Measurements from ENCODE around the gene VWA2. TPM values are rescaled to one million over a fixed set of nuclear protein-coding genes. Genes with fewer than 3 reads are reported as not detected.

Gene VWA2
- total RNA-seq, 4 donors from 2014 or later = under 0.01 to 0.52 (median 0.17) TPM

GRCh38 chr10:114272696-114273095 lies 33.6 kb downstream of the VWA2 start:
- no peak overlapping the region for H3K27ac ChIP-seq (replicated peaks in 1 of 4)
- TF ChIP-seq CTCF (IDR thresholded peaks at IDR 0.05) (no peak), POLR2A (IDR thresholded peaks at IDR 0.05; ENCODE audit: low read depth) (no peak), EP300 (IDR thresholded peaks at IDR 0.05) (no peak), POLR2AphosphoS5 (IDR thresholded peaks at IDR 0.05) (no peak)
- intact Hi-C loops (cut with DNase I) = no loop called here
- no peak for DNase-seq (ENCODE audit: extremely low spot score)
- H3K36me3 ChIP-seq = no peaks in the 10 kb centered on the region
- H3K27me3 ChIP-seq = no peaks in the 10 kb centered on the region
- 93% methylated on average over 6 of the region's 6 CpGs for WGBS
- peaks cover 3 to 12% (median 7%) of the 10 kb centered on the region in 4 donors for H3K4me1 ChIP-seq
- H3K9me3 ChIP-seq = no peaks in the 10 kb centered on the region
- no peak overlapping the region for H3K4me3 ChIP-seq

DNA sequence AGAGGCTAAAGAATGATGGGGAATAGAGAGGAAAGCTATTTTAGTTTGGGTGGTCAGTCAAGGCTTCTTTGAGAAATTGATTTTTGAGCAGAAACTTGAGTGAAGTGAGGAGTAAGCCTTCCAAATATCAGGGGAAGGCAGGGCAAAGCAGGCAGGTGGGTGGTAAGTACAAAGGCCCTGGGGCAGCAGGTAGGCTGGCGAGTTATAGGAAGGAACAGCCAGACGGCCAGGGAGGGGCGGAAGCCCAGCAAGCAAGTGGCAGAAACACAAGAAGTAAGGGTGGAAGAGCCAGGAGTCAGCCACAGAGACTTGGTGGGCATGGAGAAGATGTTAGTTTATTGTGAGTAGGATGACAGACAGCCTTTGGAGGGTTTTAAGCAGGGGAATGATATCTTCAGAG lies 34.9 kb downstream of the VWA2 start:
- no peak overlapping the region for H3K27ac ChIP-seq (replicated peaks in 1 of 4)
- no peak overlapping the region for H3K4me3 ChIP-seq
- no peak for DNase-seq (ENCODE audit: extremely low spot score)
- intact Hi-C loops (cut with DNase I) = no loop called here
- no peaks in the 10 kb centered on the region for H3K36me3 ChIP-seq
- no peaks in the 10 kb centered on the region for H3K9me3 ChIP-seq
- H3K27me3 ChIP-seq = no peaks in the 10 kb centered on the region
- H3K4me1 ChIP-seq = peaks cover 3 to 12% (median 7%) of the 10 kb centered on the region in 4 donors
- WGBS = 95% methylated on average over 3 of the region's 3 CpGs
- TF ChIP-seq POLR2AphosphoS5 (IDR thresholded peaks at IDR 0.05) (no peak), POLR2A (IDR thresholded peaks at IDR 0.05; ENCODE audit: low read depth) (no peak), EP300 (IDR thresholded peaks at IDR 0.05) (no peak), CTCF (IDR thresholded peaks at IDR 0.05) (no peak)

DNA sequence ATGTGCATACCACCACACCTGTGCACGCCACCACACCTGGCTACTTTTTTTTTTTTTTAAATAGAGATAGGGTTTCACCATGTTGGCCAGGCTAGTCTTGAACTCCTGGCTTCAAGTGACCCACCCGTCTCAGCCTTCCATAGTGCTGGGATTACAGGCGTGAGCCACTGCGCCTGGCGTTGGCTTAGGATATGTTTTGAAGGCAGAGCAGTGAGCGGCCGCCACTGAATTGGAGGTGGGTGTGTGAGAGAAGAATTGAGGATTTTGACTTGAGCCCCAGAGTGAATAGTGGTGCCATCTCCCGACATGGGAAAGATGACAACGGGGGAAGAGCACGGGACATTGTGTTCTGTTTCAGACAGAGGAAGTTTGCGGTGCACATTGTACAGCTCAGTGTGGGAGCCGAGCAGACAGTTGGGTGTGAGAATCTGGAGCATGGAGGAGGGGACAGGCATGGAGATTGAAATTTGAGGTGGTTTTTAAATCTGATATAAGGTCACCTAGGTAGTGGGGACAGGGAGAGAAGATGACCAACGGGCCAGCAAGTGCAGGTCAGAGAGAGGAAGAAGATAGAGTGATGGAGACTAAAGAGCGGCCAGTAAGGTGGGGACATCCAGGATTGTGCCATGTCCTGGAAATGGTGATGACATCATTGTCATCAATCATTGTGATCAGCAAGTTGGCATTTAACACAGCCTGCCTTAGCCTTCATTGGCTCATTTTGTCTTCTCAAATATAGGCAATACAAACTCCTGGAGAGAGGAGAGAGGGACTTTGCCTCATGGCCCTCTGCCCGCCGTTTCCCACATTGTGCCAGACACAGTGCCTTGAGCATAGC lies 35.8 kb downstream of the VWA2 start:
- intact Hi-C loops (cut with DNase I) = no loop called here
- no peaks in the 10 kb centered on the region for H3K9me3 ChIP-seq
- WGBS = 92% methylated on average over 16 of the region's 16 CpGs
- no peaks in the 10 kb centered on the region for H3K36me3 ChIP-seq
- no peak for DNase-seq (ENCODE audit: extremely low spot score)
- H3K4me1 ChIP-seq = peaks cover 3 to 12% (median 7%) of the 10 kb centered on the region in 4 donors
- no peak overlapping the region for H3K27ac ChIP-seq (replicated peaks in 1 of 4)
- no peak for TF ChIP-seq EP300 (IDR thresholded peaks at IDR 0.05)
- no peaks in the 10 kb centered on the region for H3K27me3 ChIP-seq
- H3K4me3 ChIP-seq = no peak overlapping the region

DNA sequence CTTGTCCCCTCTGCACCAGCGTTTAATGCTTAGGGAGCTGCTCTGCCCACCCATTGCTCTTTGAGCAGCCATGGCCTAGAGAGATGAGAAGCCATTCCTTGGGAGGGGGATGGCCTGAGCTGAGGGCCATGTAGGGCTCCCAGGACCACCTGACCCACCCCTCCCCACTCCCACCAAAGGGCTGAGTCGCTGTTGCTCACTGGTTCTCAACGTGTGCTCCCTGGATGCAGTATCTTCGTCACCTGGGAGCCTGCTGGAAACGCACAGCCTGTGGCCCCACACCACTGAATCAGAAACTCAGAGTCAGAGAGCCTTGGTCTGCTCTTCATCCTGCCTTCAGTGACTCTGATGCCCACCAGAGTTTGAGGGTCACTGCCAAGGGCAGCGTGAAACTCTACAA lies 37.0 kb downstream of the VWA2 start:
- H3K27me3 ChIP-seq = peaks cover 0 to 2% (median 0%) of the 10 kb centered on the region in 4 donors
- intact Hi-C loops (cut with DNase I) = no loop called here
- TF ChIP-seq CTCF (IDR thresholded peaks at IDR 0.05) (no peak), EP300 (IDR thresholded peaks at IDR 0.05) (no peak), POLR2A (IDR thresholded peaks at IDR 0.05; ENCODE audit: low read depth) (no peak), POLR2AphosphoS5 (IDR thresholded peaks at IDR 0.05) (no peak)
- H3K9me3 ChIP-seq = no peaks in the 10 kb centered on the region
- WGBS = 90% methylated on average over 5 of the region's 6 CpGs
- no peak for DNase-seq (ENCODE audit: extremely low spot score)
- no peak overlapping the region for H3K4me3 ChIP-seq
- H3K27ac ChIP-seq (replicated peaks in 1 of 4) = no peak overlapping the region
- no peaks in the 10 kb centered on the region for H3K36me3 ChIP-seq
- H3K4me1 ChIP-seq = peaks cover 3 to 12% (median 7%) of the 10 kb centered on the region in 4 donors

- H3K9me3 ChIP-seq = no peaks in the 10 kb centered on the region
- no peaks in the 10 kb centered on the region for H3K36me3 ChIP-seq
- peaks cover 3 to 6% (median 4%) of the 10 kb centered on the region in 4 donors for H3K4me1 ChIP-seq
- H3K4me3 ChIP-seq = no peak overlapping the region
- no peak for DNase-seq (ENCODE audit: extremely low spot score)
- H3K27me3 ChIP-seq = peaks cover 0 to 4% (median 0%) of the 10 kb centered on the region in 4 donors
- intact Hi-C loops (cut with DNase I) = no loop called here
- WGBS = 82% methylated on average over 6 of the region's 6 CpGs
- TF ChIP-seq CTCF (IDR thresholded peaks at IDR 0.05) = no peak
- TF ChIP-seq POLR2AphosphoS5 (IDR thresholded peaks at IDR 0.05) = no peak
- no peak for TF ChIP-seq POLR2A (IDR thresholded peaks at IDR 0.05; ENCODE audit: low read depth)
- no peak for TF ChIP-seq EP300 (IDR thresholded peaks at IDR 0.05)
- H3K27ac ChIP-seq (replicated peaks in 1 of 4) = no peak overlapping the region
Measured at GRCh38 chr10:114276671-114277070, 37.6 kb downstream of the VWA2 start.
